ENCODE data around the gene MOBP.

GRCh38 chr3:39448506-39449233 is 18.8 kb upstream of the MOBP start:
- TF ChIP-seq ZNF134 (CRISPR knock-in tag; conservative IDR thresholded peaks at IDR 0.05) (no peak), CTCF (IDR thresholded peaks at IDR 0.05 in 2 of 3, conservative IDR thresholded peaks at IDR 0.05 in 1 of 3; ENCODE audit: insufficient read depth in 2 of 3, low read depth in 1 of 3, low read length in 3 of 3) (no peak), SNIP1 (IDR thresholded peaks at IDR 0.05; ENCODE audit: low read depth) (no peak), ZFP36 (IDR thresholded peaks at IDR 0.05; ENCODE audit: low read depth, low read length, partially characterized antibody) (no peak), NFIC (IDR thresholded peaks at IDR 0.05) (no peak), HDAC2 (IDR thresholded peaks at IDR 0.05) (no peak)
- TF ChIP-seq, protein P1, sequence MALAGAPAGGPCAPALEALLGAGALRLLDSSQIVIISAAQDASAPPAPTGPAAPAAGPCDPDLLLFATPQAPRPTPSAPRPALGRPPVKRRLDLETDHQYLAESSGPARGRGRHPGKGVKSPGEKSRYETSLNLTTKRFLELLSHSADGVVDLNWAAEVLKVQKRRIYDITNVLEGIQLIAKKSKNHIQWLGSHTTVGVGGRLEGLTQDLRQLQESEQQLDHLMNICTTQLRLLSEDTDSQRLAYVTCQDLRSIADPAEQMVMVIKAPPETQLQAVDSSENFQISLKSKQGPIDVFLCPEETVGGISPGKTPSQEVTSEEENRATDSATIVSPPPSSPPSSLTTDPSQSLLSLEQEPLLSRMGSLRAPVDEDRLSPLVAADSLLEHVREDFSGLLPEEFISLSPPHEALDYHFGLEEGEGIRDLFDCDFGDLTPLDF (CRISPR knock-in tag; IDR thresholded peaks at IDR 0.05), result no peak
- TF ChIP-seq, protein P2, sequence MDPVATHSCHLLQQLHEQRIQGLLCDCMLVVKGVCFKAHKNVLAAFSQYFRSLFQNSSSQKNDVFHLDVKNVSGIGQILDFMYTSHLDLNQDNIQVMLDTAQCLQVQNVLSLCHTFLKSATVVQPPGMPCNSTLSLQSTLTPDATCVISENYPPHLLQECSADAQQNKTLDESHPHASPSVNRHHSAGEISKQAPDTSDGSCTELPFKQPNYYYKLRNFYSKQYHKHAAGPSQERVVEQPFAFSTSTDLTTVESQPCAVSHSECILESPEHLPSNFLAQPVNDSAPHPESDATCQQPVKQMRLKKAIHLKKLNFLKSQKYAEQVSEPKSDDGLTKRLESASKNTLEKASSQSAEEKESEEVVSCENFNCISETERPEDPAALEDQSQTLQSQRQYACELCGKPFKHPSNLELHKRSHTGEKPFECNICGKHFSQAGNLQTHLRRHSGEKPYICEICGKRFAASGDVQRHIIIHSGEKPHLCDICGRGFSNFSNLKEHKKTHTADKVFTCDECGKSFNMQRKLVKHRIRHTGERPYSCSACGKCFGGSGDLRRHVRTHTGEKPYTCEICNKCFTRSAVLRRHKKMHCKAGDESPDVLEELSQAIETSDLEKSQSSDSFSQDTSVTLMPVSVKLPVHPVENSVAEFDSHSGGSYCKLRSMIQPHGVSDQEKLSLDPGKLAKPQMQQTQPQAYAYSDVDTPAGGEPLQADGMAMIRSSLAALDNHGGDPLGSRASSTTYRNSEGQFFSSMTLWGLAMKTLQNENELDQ (CRISPR knock-in tag; IDR thresholded peaks at IDR 0.05; ENCODE audit: borderline replicate concordance), result no peak

Data from K562 (cell line).